AG04449 (cell line): Measurements from ENCODE around the gene SBK1.
"Not testable (repeated sequence)": the region's sequence is repeated elsewhere in the genome, so short reads cannot be mapped to it uniquely, and the experiment has no call there.

Experiments
- CTCF ChIA-PET: fragments of 350-600 bp; formaldehyde crosslinking; extraction: SDS; loops from one replicate; lab custom pipeline; 2021; ENCODE audit warnings: antibody characterized with exemption; lab: Yijun Ruan, JAX
- POLR2A ChIA-PET: fragments of 400-600, 350-600 bp; formaldehyde crosslinking; extraction: SDS; loops from one replicate; lab custom pipeline; 2020; ENCODE audit warnings: antibody characterized with exemption, inconsistent platforms; lab: Yijun Ruan, JAX
- DNase-seq: peaks from one replicate; pipeline ENCODE4 v3.0.0-alpha.2; 2010; ENCODE audit warnings: low read depth, low spot score
- H3K4me3 ChIP-seq: 2 replicates; pipeline ENCODE4 v1.5.1; 2011; ENCODE audit warnings: low read depth, mild to moderate bottlenecking, control low read depth, low read length
- CTCF ChIP-seq: IDR thresholded peaks from one replicate; pipeline ENCODE4 v1.5.1; 2011; ENCODE audit warnings: mild to moderate bottlenecking, moderate library complexity, low read length, control low read depth, inconsistent platforms; ENCODE audit not compliant: insufficient read depth; ENCODE audit errors: missing control alignments

The SBK1 gene

GRCh38 chr16:28291651-28292626 lies at the start of gene SBK1:
TSS of gene SBK1 (plus strand) at chr16:28292525. CDS start at chr16:28317392, 24,867 bp downstream.
- H3K4me3 ChIP-seq = peak within 1 kb of the TSS; percentile 50
- ChIA-PET CTCF (interaction anchor here (1.0 to 4.7 kb wide), 3 partner anchors 14 to 30 kb away, joined by 3 to 21 read pairs (median 3); no protein-coding TSS in a partner anchor), POLR2A (no interaction called here)
- TF ChIP-seq CTCF = no peak
- no peak for DNase-seq

GRCh38 chr16:28249483-28249882 lies 42.8 kb upstream of the SBK1 start:
- POLR2A ChIA-PET, DNase-seq, CTCF ChIA-PET, H3K4me3 ChIP-seq: not testable (repeated sequence)

GRCh38 chr16:28250999-28251398 lies 41.3 kb upstream of the SBK1 start:
- ChIA-PET POLR2A (no interaction called here), CTCF (interaction anchor here (1.5 kb wide), 1 partner anchor 27 kb away, joined by 7 read pairs; no protein-coding TSS in a partner anchor)
- no peak overlapping the region for H3K4me3 ChIP-seq
- no peak for DNase-seq
- no peak for TF ChIP-seq CTCF

GRCh38 chr16:28254158-28254557 lies 38.2 kb upstream of the SBK1 start:
- ChIA-PET CTCF (interaction anchor here (1.5 kb wide), 1 partner anchor 24 kb away, joined by 7 read pairs; no protein-coding TSS in a partner anchor), POLR2A (no interaction called here)
- TF ChIP-seq CTCF = no peak
- H3K4me3 ChIP-seq = no peak overlapping the region
- DNase-seq = no peak

GRCh38 chr16:28255838-28256237 lies 36.5 kb upstream of the SBK1 start:
- CTCF ChIA-PET = interaction anchor here (1.2 to 1.5 kb wide), 2 partner anchors 19 to 22 kb away, joined by 4 to 7 read pairs; no protein-coding TSS in a partner anchor
- no peak for TF ChIP-seq CTCF
- no peak for DNase-seq
- POLR2A ChIA-PET = no interaction called here
- no peak overlapping the region for H3K4me3 ChIP-seq

GRCh38 chr16:28257256-28257655 lies 35.1 kb upstream of the SBK1 start:
- no peak overlapping the region for H3K4me3 ChIP-seq
- ChIA-PET CTCF (interaction anchor here (0.9 kb wide), 2 partner anchors 20 to 60 kb away, joined by 3 to 4 read pairs; no protein-coding TSS in a partner anchor), POLR2A (no interaction called here)
- TF ChIP-seq CTCF = no peak
- no peak for DNase-seq
